ENCODE results near the gene MGARP. TPM values are rescaled to one million over a fixed set of nuclear protein-coding genes. Genes with fewer than 3 reads are reported as not detected.
"Not testable (repeated sequence)": the region's sequence is repeated elsewhere in the genome, so short reads cannot be mapped to it uniquely, and the experiment has no call there.

MGARP gene
- total RNA-seq = under 1 TPM in 1 of 2 experiments, not detected in 1; 0.22 TPM

- peaks cover 40% of the 10 kb centered on the region for H3K27me3 Mint-ChIP-seq
- DNase-seq = peak; percentile 30
- ChIA-PET POLR2A (interaction anchor here (1.2 kb wide), 1 partner anchor 21 kb away, joined by 3 read pairs; the partner anchor contains the start of gene NAA15), CTCF (interaction anchor here (1.0 to 1.8 kb wide), 3 partner anchors 12 to 250 kb away, joined by 3 to 6 read pairs (median 3); no protein-coding TSS in a partner anchor)
- H3K4me3 Mint-ChIP-seq = peak within 1 kb of the TSS; percentile 60
- H3K36me3 Mint-ChIP-seq = peaks cover 7% of the 10 kb centered on the region
- intact Hi-C loops (cut with micrococcal nuclease) = loop anchor here (1.0 to 2.0 kb wide), 2 partner anchors 13 to 15 kb away; no protein-coding TSS in a partner anchor
- no peak within 1 kb of the TSS for H3K27ac Mint-ChIP-seq
- peaks cover 13% of the 10 kb centered on the region for H3K4me1 Mint-ChIP-seq (ENCODE audit: low read depth)
- H3K9me3 Mint-ChIP-seq = peaks cover 9% of the 10 kb centered on the region
Observed at GRCh38 chr4:139279760-139280620, at the start of gene MGARP. Gene MGARP, minus strand, starts transcription at chr4:139280225. Its CDS starts 67 bp downstream, at chr4:139280158.

GRCh38 chr4:139329665-139330200 lies 49.7 kb upstream of the MGARP start:
- DNase-seq = no peak
- POLR2A ChIA-PET = interaction anchor here (1.1 kb wide), 1 partner anchor 226 kb away, joined by 3 read pairs; the partner anchor contains the start of gene SETD7
- no peaks in the 10 kb centered on the region for H3K27me3 Mint-ChIP-seq
- peaks cover 32% of the 10 kb centered on the region for H3K36me3 Mint-ChIP-seq
- no peak overlapping the region for H3K4me3 Mint-ChIP-seq
- intact Hi-C loops (cut with micrococcal nuclease) = loop anchor here (2.0 kb wide), 1 partner anchor 15 kb away; no protein-coding TSS in a partner anchor
- H3K27ac Mint-ChIP-seq = no peak overlapping the region
- CTCF ChIA-PET = no interaction called here
- no peaks in the 10 kb centered on the region for H3K9me3 Mint-ChIP-seq
- H3K4me1 Mint-ChIP-seq (ENCODE audit: low read depth) = peaks cover 51% of the 10 kb centered on the region

- H3K36me3 Mint-ChIP-seq = peaks cover 32% of the 10 kb centered on the region
- DNase-seq = no peak
- H3K9me3 Mint-ChIP-seq = no peaks in the 10 kb centered on the region
- ChIA-PET CTCF (interaction anchor here (0.6 to 0.7 kb wide), 2 partner anchors 9 to 62 kb away, joined by 3 read pairs; no protein-coding TSS in a partner anchor), POLR2A (no interaction called here)
- no peak overlapping the region for H3K4me3 Mint-ChIP-seq
- H3K4me1 Mint-ChIP-seq (ENCODE audit: low read depth) = peaks cover 52% of the 10 kb centered on the region
- H3K27me3 Mint-ChIP-seq = no peaks in the 10 kb centered on the region
- H3K27ac Mint-ChIP-seq = no peak overlapping the region
- intact Hi-C loops (cut with micrococcal nuclease) = no loop called here
Observed at GRCh38 chr4:139324620-139325019, 44.6 kb upstream of the MGARP start.

- H3K4me3 Mint-ChIP-seq; intact Hi-C loops (cut with micrococcal nuclease); POLR2A ChIA-PET; DNase-seq; H3K9me3 Mint-ChIP-seq; H3K27ac Mint-ChIP-seq; H3K27me3 Mint-ChIP-seq: not testable (repeated sequence)
- CTCF ChIA-PET = interaction anchor here (1.4 to 1.8 kb wide), 2 partner anchors 27 to 292 kb away, joined by 4 to 8 read pairs; no protein-coding TSS in a partner anchor
- peaks cover 53% of the 10 kb centered on the region for H3K4me1 Mint-ChIP-seq (ENCODE audit: low read depth)
- H3K36me3 Mint-ChIP-seq = peaks cover 15% of the 10 kb centered on the region
Observed at GRCh38 chr4:139322541-139322940, 42.5 kb upstream of the MGARP start.

- intact Hi-C loops (cut with micrococcal nuclease) = not testable (repeated sequence)
Observed at GRCh38 chr4:139322070-139322469, 42.0 kb upstream of the MGARP start.

GRCh38 chr4:139319571-139319970 lies 39.5 kb upstream of the MGARP start:
- H3K4me1 Mint-ChIP-seq (ENCODE audit: low read depth) = peaks cover 66% of the 10 kb centered on the region
- H3K27ac Mint-ChIP-seq = no peak overlapping the region
- no peaks in the 10 kb centered on the region for H3K9me3 Mint-ChIP-seq
- DNase-seq = no peak
- H3K27me3 Mint-ChIP-seq = no peaks in the 10 kb centered on the region
- POLR2A ChIA-PET = no interaction called here
- intact Hi-C loops (cut with micrococcal nuclease) = no loop called here
- no peak overlapping the region for H3K4me3 Mint-ChIP-seq
- CTCF ChIA-PET = no interaction called here
- H3K36me3 Mint-ChIP-seq = peaks cover 16% of the 10 kb centered on the region

More at GRCh38 chr4:139322070-139322469, 42.0 kb upstream of the MGARP start:
- POLR2A ChIA-PET, DNase-seq, H3K9me3 Mint-ChIP-seq, H3K27ac Mint-ChIP-seq, H3K27me3 Mint-ChIP-seq, H3K4me3 Mint-ChIP-seq: not testable (repeated sequence)
- Mint-ChIP-seq H3K36me3 (peaks cover 14% of the 10 kb centered on the region), H3K4me1 (ENCODE audit: low read depth) (peaks cover 54% of the 10 kb centered on the region)
- CTCF ChIA-PET = interaction anchor here (1.4 to 1.8 kb wide), 2 partner anchors 26 to 291 kb away, joined by 4 to 8 read pairs; no protein-coding TSS in a partner anchor

DNA sequence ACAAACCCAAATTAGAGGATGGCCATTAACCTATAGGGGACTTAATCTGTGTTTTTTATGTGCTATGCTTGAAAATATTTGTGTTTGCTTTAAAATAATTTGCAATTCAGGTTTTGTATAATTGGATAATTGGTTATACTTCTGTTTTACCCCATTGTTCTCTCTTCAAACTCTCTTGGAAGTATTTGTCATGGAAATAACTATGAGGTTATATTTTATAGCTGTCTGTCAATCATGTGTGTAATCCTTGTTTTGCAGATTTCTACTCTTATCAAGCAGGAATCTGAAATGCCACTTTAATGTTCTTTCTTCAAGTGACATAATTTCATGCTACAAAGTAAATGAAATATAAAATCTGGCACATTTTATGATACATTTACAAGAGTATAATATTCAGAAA lies 37.6 kb upstream of the MGARP start:
- no peaks in the 10 kb centered on the region for H3K27me3 Mint-ChIP-seq
- no peak overlapping the region for H3K27ac Mint-ChIP-seq
- no peak for DNase-seq
- ChIA-PET CTCF (no interaction called here), POLR2A (no interaction called here)
- intact Hi-C loops (cut with micrococcal nuclease) = no loop called here
- H3K9me3 Mint-ChIP-seq = no peaks in the 10 kb centered on the region
- H3K4me3 Mint-ChIP-seq = no peak overlapping the region
- H3K36me3 Mint-ChIP-seq = peaks cover 16% of the 10 kb centered on the region
- peaks cover 71% of the 10 kb centered on the region for H3K4me1 Mint-ChIP-seq (ENCODE audit: low read depth)

GRCh38 chr4:139316733-139317132 lies 36.7 kb upstream of the MGARP start:
- Mint-ChIP-seq H3K4me1 (ENCODE audit: low read depth) (peaks cover 71% of the 10 kb centered on the region), H3K4me3 (no peak overlapping the region), H3K36me3 (peaks cover 14% of the 10 kb centered on the region), H3K27me3 (no peaks in the 10 kb centered on the region), H3K9me3 (no peaks in the 10 kb centered on the region), H3K27ac (peak overlapping the region; percentile 11)
- ChIA-PET POLR2A (no interaction called here), CTCF (no interaction called here)
- no peak for DNase-seq
- intact Hi-C loops (cut with micrococcal nuclease) = no loop called here

DNA sequence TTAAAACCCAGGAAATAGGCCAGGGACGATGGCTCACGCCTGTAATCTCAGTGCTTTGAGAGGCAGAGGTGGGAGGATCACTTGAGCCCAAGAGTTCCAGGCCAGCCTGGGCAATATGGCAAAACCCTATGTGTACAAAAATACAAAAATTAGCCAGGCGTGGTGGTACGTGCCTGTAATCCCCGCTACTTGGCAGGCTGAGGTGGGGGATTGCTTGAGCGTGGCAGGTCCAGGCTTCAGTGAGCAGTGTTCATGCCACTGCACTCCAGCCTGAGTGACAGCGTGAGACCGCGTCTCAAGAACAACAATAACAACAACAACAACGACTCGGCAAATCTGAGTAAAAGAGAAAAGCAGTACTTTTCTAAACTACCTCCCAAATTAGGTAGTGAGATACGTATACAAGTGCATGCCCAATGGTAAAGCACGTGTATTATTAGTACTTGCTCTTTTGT lies 35.2 kb upstream of the MGARP start:
- CTCF ChIA-PET = interaction anchor here (1.0 to 1.4 kb wide), 2 partner anchors 10 to 19 kb away, joined by 3 to 5 read pairs; no protein-coding TSS in a partner anchor
- Mint-ChIP-seq H3K27ac (peak overlapping the region; percentile 77), H3K4me3 (no peak overlapping the region), H3K4me1 (ENCODE audit: low read depth) (peaks cover 72% of the 10 kb centered on the region), H3K36me3 (peaks cover 12% of the 10 kb centered on the region), H3K9me3 (no peaks in the 10 kb centered on the region), H3K27me3 (no peaks in the 10 kb centered on the region)
- DNase-seq = no peak
- POLR2A ChIA-PET = interaction anchor here (0.7 to 1.5 kb wide), 2 partner anchors 14 to 138 kb away, joined by 4 to 6 read pairs; partner anchors contain the start of genes ELF2 and NAA15
- intact Hi-C loops (cut with micrococcal nuclease) = loop anchor here (2.0 kb wide), 1 partner anchor 16 kb away; no protein-coding TSS in a partner anchor

- peaks cover 65% of the 10 kb centered on the region for H3K4me1 Mint-ChIP-seq (ENCODE audit: low read depth)
- H3K27ac Mint-ChIP-seq = peak overlapping the region; percentile 77
- H3K4me3 Mint-ChIP-seq = no peak overlapping the region
- intact Hi-C loops (cut with micrococcal nuclease) = loop anchor here (2.0 kb wide), 1 partner anchor 17 kb away; no protein-coding TSS in a partner anchor
- H3K9me3 Mint-ChIP-seq = no peaks in the 10 kb centered on the region
- H3K27me3 Mint-ChIP-seq = no peaks in the 10 kb centered on the region
- CTCF ChIA-PET = no interaction called here
- POLR2A ChIA-PET = interaction anchor here (0.7 to 1.5 kb wide), 2 partner anchors 13 to 137 kb away, joined by 4 to 6 read pairs; partner anchors contain the start of genes ELF2 and NAA15
- H3K36me3 Mint-ChIP-seq = peaks cover 6% of the 10 kb centered on the region
- no peak for DNase-seq
Observed at GRCh38 chr4:139314047-139314800, 34.2 kb upstream of the MGARP start.

- H3K4me1 Mint-ChIP-seq (ENCODE audit: low read depth) = peaks cover 65% of the 10 kb centered on the region
- H3K27me3 Mint-ChIP-seq; intact Hi-C loops (cut with micrococcal nuclease); CTCF ChIA-PET; POLR2A ChIA-PET; DNase-seq; H3K36me3 Mint-ChIP-seq; H3K9me3 Mint-ChIP-seq: not testable (repeated sequence)
- H3K4me3 Mint-ChIP-seq = peak overlapping the region; percentile 37
- peak overlapping the region; percentile 77 for H3K27ac Mint-ChIP-seq
Observed at GRCh38 chr4:139313414-139313813, 33.4 kb upstream of the MGARP start.
